8988T (cell line): ENCODE measurements around the gene PHLDB1.

ENCODE experiments used
- DNase-seq: peaks from one replicate; pipeline ENCODE4 v3.0.0; 2011

Gene PHLDB1

DNA sequence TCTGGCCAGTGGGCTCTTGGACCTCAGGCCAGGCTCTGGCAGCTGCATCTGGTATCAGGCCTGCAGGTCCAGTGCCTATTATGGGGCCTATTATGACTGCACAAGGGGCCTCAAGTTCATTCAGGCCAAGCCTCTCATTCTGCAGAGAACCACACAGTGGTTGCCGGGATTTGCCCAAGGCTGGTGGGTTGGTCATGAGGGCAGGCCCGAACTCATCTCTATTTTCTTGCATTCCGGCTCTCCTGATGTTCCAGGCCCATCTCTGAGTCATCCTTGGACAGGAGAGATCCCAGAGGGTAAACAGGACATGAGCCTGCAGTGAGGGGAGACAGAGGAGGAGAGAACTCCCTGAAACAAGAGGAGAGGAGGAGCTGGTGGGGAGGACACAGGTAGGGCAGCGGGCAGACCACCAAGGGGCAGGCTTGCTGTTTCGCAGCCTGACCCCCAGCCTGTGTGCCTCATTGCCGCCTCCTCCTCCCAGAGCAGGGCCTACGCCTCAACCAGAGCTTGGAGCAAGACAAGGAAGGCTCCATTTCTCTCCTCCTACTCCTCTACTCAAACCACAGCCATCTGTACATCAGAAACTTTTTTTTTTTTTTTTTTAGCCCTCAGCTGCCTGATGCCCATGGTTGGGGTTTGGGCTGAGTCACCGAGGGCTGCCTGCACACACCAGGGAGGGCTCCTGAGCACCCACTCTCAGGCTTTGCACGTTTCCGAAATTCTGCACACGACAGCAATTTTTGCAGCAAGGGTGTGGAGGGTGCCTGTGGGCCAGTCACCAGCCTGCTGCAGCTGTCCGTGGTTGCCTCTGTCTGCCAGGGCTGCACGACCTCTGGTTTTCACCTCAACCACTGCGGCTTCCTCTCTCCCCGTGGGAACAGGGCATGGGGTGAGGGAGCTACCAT is 84.8 kb downstream of the PHLDB1 start:
- DNase-seq: no peak

GRCh38 chr11:118694185-118694584 is 86.8 kb downstream of the PHLDB1 start:
- no peak for DNase-seq

GRCh38 chr11:118694771-118695170 is 87.4 kb downstream of the PHLDB1 start:
- DNase-seq: no peak

- DNase-seq: no peak
Measured at GRCh38 chr11:118696673-118697226, 89.3 kb downstream of the PHLDB1 start.

- DNase-seq: no peak
Measured at GRCh38 chr11:118697346-118697745, 89.9 kb downstream of the PHLDB1 start.

- no peak for DNase-seq
Measured at GRCh38 chr11:118699506-118700220, 92.2 kb downstream of the PHLDB1 start.

- DNase-seq: no peak
Measured at GRCh38 chr11:118703563-118704106, 96.2 kb downstream of the PHLDB1 start.

GRCh38 chr11:118705111-118705741 is 97.8 kb downstream of the PHLDB1 start:
- no peak for DNase-seq

DNA sequence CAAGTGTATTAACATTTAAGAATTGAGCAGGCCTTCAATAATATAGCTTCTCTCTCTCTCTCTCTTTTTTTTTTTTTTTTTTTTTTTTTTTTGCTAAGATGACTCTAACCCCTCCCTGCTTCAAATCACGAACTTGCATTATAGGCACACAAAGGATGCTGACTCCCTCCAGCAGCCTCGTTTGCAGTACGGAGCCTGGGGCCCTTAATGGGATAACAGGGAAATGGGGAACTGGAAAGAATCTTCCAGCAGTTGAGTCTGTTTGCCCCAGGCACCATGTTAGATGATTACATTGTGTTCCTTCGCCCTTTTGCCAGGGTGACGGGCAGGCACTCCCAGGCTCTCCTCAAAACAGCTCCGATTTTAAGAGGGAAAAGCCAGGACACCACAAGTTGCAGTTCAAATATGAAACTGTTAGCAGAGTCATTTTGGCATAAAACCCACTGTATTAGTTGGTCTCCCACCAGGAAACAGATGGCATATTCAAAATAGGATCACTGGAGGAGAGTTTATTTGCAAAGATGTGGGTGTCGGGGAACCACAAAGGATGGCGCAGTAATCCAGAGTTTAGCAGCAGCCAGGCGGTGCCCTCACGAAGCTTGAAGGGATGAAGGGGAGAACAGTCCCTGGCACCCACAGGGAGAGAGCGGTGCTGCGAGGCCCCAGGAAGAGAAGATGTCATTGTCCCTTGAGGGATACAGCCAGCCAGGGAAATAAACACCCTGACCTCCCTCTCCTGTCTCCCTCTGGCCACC is 98.6 kb downstream of the PHLDB1 start:
- no peak for DNase-seq

- DNase-seq: no peak
Measured at GRCh38 chr11:118706546-118706825, 99.1 kb downstream of the PHLDB1 start.
